Osteocyte (in vitro differentiated cells): ENCODE data around the gene GPR162. TPM values are rescaled to one million over a fixed set of nuclear protein-coding genes. Genes with fewer than 3 reads are reported as not detected.

Source experiments
- DNase-seq: peaks from one replicate; pipeline ENCODE4 v3.0.0; 2021; ENCODE audit warnings: mixed read lengths; ENCODE audit not compliant: unreplicated experiment; ENCODE audit errors: extremely low spot score
- H3K27ac Mint-ChIP-seq: one replicate; pipeline ENCODE4 v1.8.0; 2021; ENCODE audit warnings: mild to moderate bottlenecking, mixed read lengths; ENCODE audit not compliant: unreplicated experiment
- H3K27me3 Mint-ChIP-seq: one replicate; pipeline ENCODE4 v1.8.0; 2021; ENCODE audit warnings: mixed read lengths; ENCODE audit not compliant: unreplicated experiment
- H3K36me3 Mint-ChIP-seq: one replicate; pipeline ENCODE4 v1.8.0; 2021; ENCODE audit warnings: mixed read lengths; ENCODE audit not compliant: unreplicated experiment
- H3K4me1 Mint-ChIP-seq: one replicate; pipeline ENCODE4 v1.8.0; 2021; ENCODE audit warnings: mixed read lengths; ENCODE audit not compliant: unreplicated experiment
- H3K4me3 Mint-ChIP-seq: one replicate; pipeline ENCODE4 v1.8.0; 2021; ENCODE audit warnings: mild to moderate bottlenecking, moderate library complexity, mixed read lengths; ENCODE audit not compliant: unreplicated experiment
- H3K9me3 Mint-ChIP-seq: one replicate; pipeline ENCODE4 v1.8.0; 2021; ENCODE audit warnings: mixed read lengths; ENCODE audit not compliant: unreplicated experiment
- total RNA-seq: library from RNA; stranded (reverse); gene quantifications from 2 replicates; pipeline ENCODE4 v1.2.1, GENCODE V29; 2021
- TF ChIP-seq, protein P1 (sequence below): fragments of 200-600 bp; sonication (generic); IDR thresholded peaks from 2 replicates; pipeline ENCODE4 v1.5.0; 2021; ENCODE audit warnings: antibody characterized with exemption, mild to moderate bottlenecking, moderate library complexity

The GPR162 gene
- total RNA-seq, 1 donor from 2014 or later: 11.5 TPM

- peak; percentile 96 for DNase-seq
These were observed 29.7 kb downstream of the GPR162 start, which contains the start of gene CDCA3 for GRCh38 chr12:6851153-6851920. CDCA3 (minus strand) TSS chr12:6851286; CDS start chr12:6850952, 334 bp downstream.

GRCh38 chr12:6851921-6852650, 30.5 kb downstream of the GPR162 start, which contains the start of gene USP5:
USP5 (plus strand) TSS chr12:6852150; CDS start chr12:6852180, 30 bp downstream.
- Mint-ChIP-seq H3K4me1 (peaks cover 34% of the 10 kb centered on the region), H3K36me3 (peaks cover 13% of the 10 kb centered on the region), H3K27me3 (no peaks in the 10 kb centered on the region), H3K4me3 (peak within 1 kb of the TSS; percentile 97), H3K27ac (peak within 1 kb of the TSS; percentile 99), H3K9me3 (no peaks in the 10 kb centered on the region)
- peak; percentile 99 for DNase-seq
- TF ChIP-seq, protein P1, sequence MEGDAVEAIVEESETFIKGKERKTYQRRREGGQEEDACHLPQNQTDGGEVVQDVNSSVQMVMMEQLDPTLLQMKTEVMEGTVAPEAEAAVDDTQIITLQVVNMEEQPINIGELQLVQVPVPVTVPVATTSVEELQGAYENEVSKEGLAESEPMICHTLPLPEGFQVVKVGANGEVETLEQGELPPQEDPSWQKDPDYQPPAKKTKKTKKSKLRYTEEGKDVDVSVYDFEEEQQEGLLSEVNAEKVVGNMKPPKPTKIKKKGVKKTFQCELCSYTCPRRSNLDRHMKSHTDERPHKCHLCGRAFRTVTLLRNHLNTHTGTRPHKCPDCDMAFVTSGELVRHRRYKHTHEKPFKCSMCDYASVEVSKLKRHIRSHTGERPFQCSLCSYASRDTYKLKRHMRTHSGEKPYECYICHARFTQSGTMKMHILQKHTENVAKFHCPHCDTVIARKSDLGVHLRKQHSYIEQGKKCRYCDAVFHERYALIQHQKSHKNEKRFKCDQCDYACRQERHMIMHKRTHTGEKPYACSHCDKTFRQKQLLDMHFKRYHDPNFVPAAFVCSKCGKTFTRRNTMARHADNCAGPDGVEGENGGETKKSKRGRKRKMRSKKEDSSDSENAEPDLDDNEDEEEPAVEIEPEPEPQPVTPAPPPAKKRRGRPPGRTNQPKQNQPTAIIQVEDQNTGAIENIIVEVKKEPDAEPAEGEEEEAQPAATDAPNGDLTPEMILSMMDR: no peak

More at GRCh38 chr12:6851153-6851920, 29.7 kb downstream of the GPR162 start, which contains the start of gene CDCA3:
- Mint-ChIP-seq H3K4me3 (peak within 1 kb of the TSS; percentile 97), H3K27ac (peak within 1 kb of the TSS; percentile 99), H3K4me1 (peaks cover 34% of the 10 kb centered on the region), H3K27me3 (no peaks in the 10 kb centered on the region), H3K36me3 (peaks cover 17% of the 10 kb centered on the region), H3K9me3 (no peaks in the 10 kb centered on the region)
- TF ChIP-seq, protein P1: no peak

GRCh38 chr12:6852651-6853354, 31.2 kb downstream of the GPR162 start:
- TF ChIP-seq, protein P1: no peak
- Mint-ChIP-seq H3K4me3 (peak overlapping the region; percentile 97), H3K36me3 (peaks cover 14% of the 10 kb centered on the region), H3K9me3 (no peaks in the 10 kb centered on the region), H3K27ac (peak overlapping the region; percentile 99), H3K27me3 (no peaks in the 10 kb centered on the region), H3K4me1 (peaks cover 34% of the 10 kb centered on the region)
- no peak for DNase-seq

- H3K4me3 Mint-ChIP-seq: peak overlapping the region; percentile 97
- H3K9me3 Mint-ChIP-seq: no peaks in the 10 kb centered on the region
- peaks cover 34% of the 10 kb centered on the region for H3K4me1 Mint-ChIP-seq
- no peaks in the 10 kb centered on the region for H3K27me3 Mint-ChIP-seq
- peaks cover 20% of the 10 kb centered on the region for H3K36me3 Mint-ChIP-seq
- TF ChIP-seq, protein P1: no peak
- DNase-seq: no peak
- peak overlapping the region; percentile 99 for H3K27ac Mint-ChIP-seq
These were observed 32.0 kb downstream of the GPR162 start for GRCh38 chr12:6853626-6854025.
